Hepatocyte (in vitro differentiated cells): ENCODE measurements around the gene SCUBE2. TPM values are rescaled to one million over a fixed set of nuclear protein-coding genes. Genes with fewer than 3 reads are reported as not detected.

Experiments
- DNase-seq: peaks from one replicate; pipeline ENCODE4 v3.0.0-alpha.2; 2016; ENCODE audit warnings: low spot score
- H2AFZ ChIP-seq: fragments of 200-600 bp; sonication (generic); 2 replicates; pipeline ENCODE4 v1.6.0; 2016; ENCODE audit warnings: antibody characterized with exemption, mild to moderate bottlenecking
- H3K27ac ChIP-seq: fragments of 200-600 bp; sonication (generic); 2 replicates; pipeline ENCODE4 v1.5.1; 2016; ENCODE audit warnings: mild to moderate bottlenecking
- H3K27me3 ChIP-seq: fragments of 200-600 bp; sonication (generic); 2 replicates; pipeline ENCODE4 v1.6.1; 2016
- H3K36me3 ChIP-seq: fragments of 200-600 bp; sonication (generic); replicated peaks from 2 replicates; pipeline ENCODE4 v1.5.1; 2016; ENCODE audit warnings: low read depth; ENCODE audit not compliant: insufficient read depth
- H3K4me1 ChIP-seq: fragments of 200-600 bp; sonication (generic); 2 replicates; pipeline ENCODE4 v1.5.1; 2016; ENCODE audit warnings: mild to moderate bottlenecking, moderate library complexity; ENCODE audit not compliant: insufficient read depth
- H3K4me2 ChIP-seq: fragments of 200-600 bp; sonication (generic); 2 replicates; pipeline ENCODE4 v1.6.0; 2016
- H3K4me3 ChIP-seq: fragments of 200-600 bp; sonication (generic); 2 replicates; pipeline ENCODE4 v1.5.1; 2016; ENCODE audit warnings: mild to moderate bottlenecking
- H3K79me2 ChIP-seq: fragments of 200-600 bp; sonication (generic); 2 replicates; pipeline ENCODE4 v1.6.0; 2017; ENCODE audit warnings: mild to moderate bottlenecking
- H3K9me2 ChIP-seq: fragments of 200-600 bp; sonication (generic); replicated peaks from 2 replicates; pipeline ENCODE4 v1.6.0; 2017; ENCODE audit warnings: mild to moderate bottlenecking; ENCODE audit not compliant: insufficient read depth
- H3K9me3 ChIP-seq: fragments of 200-600 bp; sonication (generic); 2 replicates; pipeline ENCODE4 v1.5.1; 2016; ENCODE audit warnings: low read depth, mild to moderate bottlenecking
- H4K20me1 ChIP-seq: fragments of 200-600 bp; sonication (generic); 2 replicates; pipeline ENCODE4 v1.6.0; 2016; ENCODE audit warnings: mild to moderate bottlenecking; ENCODE audit not compliant: insufficient read depth, poor library complexity, severe bottlenecking
- CTCF ChIP-seq: fragments of 200-600 bp; sonication (generic); IDR thresholded peaks from 2 replicates; pipeline ENCODE4 v1.5.1; 2016; ENCODE audit warnings: antibody characterized with exemption, mild to moderate bottlenecking; ENCODE audit not compliant: poor library complexity
- EZH2 ChIP-seq: fragments of 200-600 bp; sonication (generic); IDR thresholded peaks from 2 replicates; pipeline ENCODE4 v1.6.1; 2016; ENCODE audit warnings: antibody characterized with exemption, mild to moderate bottlenecking, borderline replicate concordance
- EZH2phosphoT487 ChIP-seq: fragments of 200-600 bp; sonication (generic); IDR thresholded peaks from one replicate; pipeline ENCODE4 v1.6.1; 2018; ENCODE audit warnings: antibody characterized with exemption, mild to moderate bottlenecking, low read depth, moderate library complexity; ENCODE audit not compliant: unreplicated experiment, severe bottlenecking
- WGBS: methylation state at CpG from one replicate; pipeline ENCODE4 v1.1.6; 2016; ENCODE audit warnings: low lambda C conversion rate; ENCODE audit errors: missing lambda C conversion rate; 5-methylcytosine and 5-hydroxymethylcytosine counted together
- polyA plus RNA-seq: library from polyadenylated mRNA; unstranded; fragments of >200 nt; fragmentation: Nextera tagmentation; extraction: Ambion mirVana; gene quantifications from 2 replicates; pipeline ENCODE4 v1.2.1, GENCODE V29; 2016
- total RNA-seq: library from RNA; depleted of rRNA; stranded (reverse); fragments of >200 nt; gene quantifications from 2 replicates; pipeline ENCODE4 v1.2.3, GENCODE V29; 2014

Gene SCUBE2
- total and polyA plus RNA-seq, 2 experiments from 2014 or later: 8.6 to 8.9 TPM

GRCh38 chr11:9017773-9018172 lies 73.6 kb downstream of the SCUBE2 start:
- Histone ChIP-seq H3K27ac (no peak overlapping the region), H3K4me3 (no peak overlapping the region), H3K4me2 (no peak overlapping the region), H3K79me2 (no peaks in the 10 kb centered on the region), H3K9me3 (no peaks in the 10 kb centered on the region), H3K4me1 (no peaks in the 10 kb centered on the region), H4K20me1 (no peaks in the 10 kb centered on the region), H3K9me2 (no peaks in the 10 kb centered on the region), H3K27me3 (no peaks in the 10 kb centered on the region), H3K36me3 (no peaks in the 10 kb centered on the region), H2AFZ (no peak overlapping the region)
- TF ChIP-seq EZH2: no peak
- no peak for TF ChIP-seq CTCF
- no peak for TF ChIP-seq EZH2phosphoT487
- whole genome bisulfite sequencing: 85% methylated on average over 5 of the region's 5 CpGs
- no peak for DNase-seq

- H3K4me3 ChIP-seq: no peak overlapping the region
- no peaks in the 10 kb centered on the region for H4K20me1 ChIP-seq
- no peaks in the 10 kb centered on the region for H3K27me3 ChIP-seq
- WGBS: 80% methylated on average over 6 of the region's 6 CpGs
- DNase-seq: no peak
- H3K27ac ChIP-seq: no peak overlapping the region
- H3K9me2 ChIP-seq: no peaks in the 10 kb centered on the region
- H2AFZ ChIP-seq: no peak overlapping the region
- no peak for TF ChIP-seq EZH2
- TF ChIP-seq CTCF: no peak
- no peak for TF ChIP-seq EZH2phosphoT487
- no peaks in the 10 kb centered on the region for H3K36me3 ChIP-seq
- no peak overlapping the region for H3K4me2 ChIP-seq
- H3K79me2 ChIP-seq: no peaks in the 10 kb centered on the region
- H3K4me1 ChIP-seq: no peaks in the 10 kb centered on the region
- H3K9me3 ChIP-seq: no peaks in the 10 kb centered on the region
These were observed 74.3 kb downstream of the SCUBE2 start for GRCh38 chr11:9016916-9017642.

DNA sequence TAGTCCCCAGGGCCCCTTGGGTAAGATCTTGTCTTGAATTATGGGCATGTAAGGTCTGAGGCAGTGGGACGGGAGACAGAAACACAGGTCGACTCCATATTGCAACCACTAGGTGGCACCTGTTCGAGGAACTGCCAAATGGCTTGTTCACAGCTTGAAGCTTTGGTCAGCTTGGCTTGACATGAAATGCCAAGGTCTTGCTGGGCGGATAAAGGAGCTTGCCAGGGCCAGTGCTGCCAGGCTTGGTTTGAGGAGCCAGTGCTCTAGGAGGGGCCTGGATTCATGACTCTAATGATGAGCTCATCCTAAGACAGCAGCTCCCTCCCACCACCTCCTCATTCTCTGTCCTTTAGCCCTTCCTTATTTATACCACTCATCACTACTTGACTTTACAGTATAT lies 75.7 kb downstream of the SCUBE2 start:
- no peaks in the 10 kb centered on the region for H3K9me2 ChIP-seq
- no peaks in the 10 kb centered on the region for H3K9me3 ChIP-seq
- H3K4me2 ChIP-seq: no peak overlapping the region
- TF ChIP-seq CTCF (peak; percentile 71), EZH2 (no peak), EZH2phosphoT487 (no peak)
- H3K4me1 ChIP-seq: no peaks in the 10 kb centered on the region
- no peak overlapping the region for H2AFZ ChIP-seq
- no peaks in the 10 kb centered on the region for H4K20me1 ChIP-seq
- H3K27ac ChIP-seq: no peak overlapping the region
- DNase-seq: peak; percentile 85
- H3K79me2 ChIP-seq: no peaks in the 10 kb centered on the region
- no peak overlapping the region for H3K4me3 ChIP-seq
- no peaks in the 10 kb centered on the region for H3K27me3 ChIP-seq
- no peaks in the 10 kb centered on the region for H3K36me3 ChIP-seq
- WGBS: 22% methylated on average over 4 of the region's 4 CpGs
